GM12891 (cell line): ENCODE results near the gene ZDHHC7.

Experiments used
- POLR2A ChIP-seq: IDR thresholded peaks from 2 replicates; pipeline ENCODE4 v1.6.1; 2011; ENCODE audit warnings: low read depth, low read length, control low read depth
- POLR2AphosphoS5 ChIP-seq: IDR thresholded peaks from 2 replicates; pipeline ENCODE4 v1.6.1; 2011; ENCODE audit warnings: low read depth, low read length, control low read depth
- SPI1 ChIP-seq: IDR thresholded peaks from 2 replicates; pipeline ENCODE4 v1.6.1; 2011; ENCODE audit warnings: low read depth, low read length, control low read depth
- TAF1 ChIP-seq: IDR thresholded peaks from 2 replicates; pipeline ENCODE4 v1.6.1; 2011; ENCODE audit warnings: low read depth, low read length, control low read depth

DNA sequence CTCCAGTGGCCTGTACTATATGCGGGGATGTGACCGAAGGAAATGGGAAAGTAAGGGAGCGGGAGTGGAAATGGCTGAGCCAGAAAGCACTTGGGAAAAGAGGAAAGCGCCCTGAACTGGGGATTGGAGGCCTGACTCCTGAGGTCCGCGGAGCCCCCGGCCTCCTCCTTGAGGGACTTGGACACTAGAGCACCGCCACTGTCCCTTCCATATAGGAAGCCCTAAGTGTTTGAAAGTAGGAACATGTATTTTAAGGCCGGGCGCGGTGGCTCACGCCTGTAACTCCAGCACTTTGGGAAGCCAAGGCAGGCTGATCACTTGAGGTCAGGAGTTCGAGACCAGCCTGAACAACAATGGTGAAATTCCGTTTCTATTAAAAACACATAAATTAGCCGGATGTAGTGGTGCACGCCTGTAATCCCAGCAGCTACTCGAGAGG, 530 bp upstream of the ZDHHC7 start:
- TF ChIP-seq POLR2A (no peak), TAF1 (no peak), POLR2AphosphoS5 (no peak), SPI1 (no peak)
